B cell (primary cell): Measurements from ENCODE around the gene ITGA7. TPM values are rescaled to one million over a fixed set of nuclear protein-coding genes. Genes with fewer than 3 reads are reported as not detected.

ENCODE experiments used
- ATAC-seq: fragments of 200-7000 bp; cut with Tn5 transposase; one replicate; pipeline ENCODE4 v1.10.0; 2021; ENCODE audit warnings: low read depth, mild to moderate bottlenecking, moderate number of reproducible peaks, moderate library complexity
- CTCF ChIA-PET: fragments of 350-600 bp; sonication (Branson Sonifier 250); formaldehyde crosslinking; loops from one replicate; lab custom pipeline; 2021; ENCODE audit warnings: antibody characterized with exemption, inconsistent platforms; lab: Charles Lee
- POLR2A ChIA-PET: fragments of 350-600 bp; sonication (Branson Sonifier 250); formaldehyde crosslinking; loops from one replicate; lab custom pipeline; 2021; ENCODE audit warnings: antibody characterized with exemption; lab: Charles Lee
- DNase-seq: peaks from one replicate; pipeline ENCODE4 v3.0.0; 2013
- H2AFZ ChIP-seq: 2 replicates; pipeline ENCODE4 v1.6.1; 2012; ENCODE audit warnings: mild to moderate bottlenecking, low read depth, low read length; ENCODE audit not compliant: insufficient read depth, poor library complexity, severe bottlenecking
- H3K27ac ChIP-seq, 2 donors: 1 replicate in 1 of 2; 2 replicates in 1 of 2; pipeline ENCODE4 v1.5.1; 2012 to 2013; ENCODE audit warnings: low read length in 2 of 2, mild to moderate bottlenecking in 2 of 2, moderate library complexity in 1 of 2
- H3K27me3 ChIP-seq, 4 experiments: fragments of 200-600 bp in 1 of 4; sonication (generic) in 1 of 4; replicated peaks in 1 of 4; 1 replicate in 2 of 4; 2 replicates in 2 of 4; pipeline versions ENCODE4 v1.6.1 to v1.7.0; 2013 to 2016; ENCODE audit warnings: low read length in 3 of 4, mild to moderate bottlenecking in 2 of 4, mixed read lengths in 1 of 4, moderate library complexity in 1 of 4; ENCODE audit not compliant: insufficient read depth in 4 of 4, control insufficient read depth in 3 of 4; ENCODE audit errors: control extremely low read depth in 1 of 4
- H3K36me3 ChIP-seq, 2 experiments: replicated peaks in 1 of 2; 1 replicate in 1 of 2; 2 replicates in 1 of 2; pipeline versions ENCODE4 v1.6.1 to v1.7.1; 2013; ENCODE audit warnings: low read length in 1 of 2; ENCODE audit not compliant: insufficient read depth in 2 of 2, control insufficient read depth in 1 of 2; ENCODE audit errors: control extremely low read depth in 1 of 2, extremely low read depth in 1 of 2
- H3K4me1 ChIP-seq, 2 donors: fragments of 200-600 bp in 1 of 2; sonication (generic) in 1 of 2; 1 replicate in 1 of 2; 2 replicates in 1 of 2; pipeline versions ENCODE4 v1.5.1 to v1.6.1; 2013 to 2017; ENCODE audit warnings: low read length in 2 of 2; ENCODE audit not compliant: control insufficient read depth in 2 of 2, insufficient read depth in 2 of 2
- H3K4me2 ChIP-seq: replicated peaks from 2 replicates; pipeline ENCODE3; 2012; ENCODE audit warnings: mild to moderate bottlenecking, low read depth, low read length; ENCODE audit not compliant: poor library complexity, severe bottlenecking
- H3K4me3 ChIP-seq, 5 experiments: fragments of 200-600 bp in 1 of 5; sonication (generic) in 1 of 5; 1 replicate in 3 of 5; 2 replicates in 2 of 5; pipeline versions ENCODE4 v1.5.1 to v1.7.0; 2011 to 2016; ENCODE audit warnings: low read length in 4 of 5, mild to moderate bottlenecking in 4 of 5, low read depth in 2 of 5, control low read depth in 1 of 5, moderate library complexity in 1 of 5; ENCODE audit not compliant: insufficient read depth in 1 of 5; ENCODE audit errors: control extremely low read depth in 1 of 5, extremely low read depth in 1 of 5
- H3K79me2 ChIP-seq: fragments of 200-600 bp; sonication (generic); one replicate; pipeline ENCODE4 v1.6.0; 2016; ENCODE audit warnings: low read length; ENCODE audit not compliant: control insufficient read depth, insufficient read depth
- H3K9ac ChIP-seq: fragments of 200-600 bp; sonication (generic); 2 replicates; pipeline ENCODE4 v1.6.1; 2017; ENCODE audit warnings: mild to moderate bottlenecking, low read length, moderate library complexity
- H3K9me3 ChIP-seq, 3 donors: one replicate each; pipeline versions ENCODE4 v1.6.1 to v1.7.1; 2013; ENCODE audit warnings: low read length in 2 of 3; ENCODE audit not compliant: control insufficient read depth in 2 of 3, insufficient read depth in 1 of 3; ENCODE audit errors: control extremely low read depth in 1 of 3
- H4K20me1 ChIP-seq: 2 replicates; pipeline ENCODE4 v1.6.0; 2012; ENCODE audit warnings: mild to moderate bottlenecking, low read length; ENCODE audit not compliant: insufficient read depth, control insufficient read depth, poor library complexity, severe bottlenecking
- H3K27ac Mint-ChIP-seq: one replicate; pipeline ENCODE4 v1.8.0; 2021; ENCODE audit warnings: mixed read lengths
- H3K27me3 Mint-ChIP-seq: one replicate; pipeline ENCODE4 v1.8.0; 2021; ENCODE audit warnings: mixed read lengths
- H3K4me1 Mint-ChIP-seq: one replicate; pipeline ENCODE4 v1.8.0; 2021; ENCODE audit warnings: mixed read lengths
- H3K4me3 Mint-ChIP-seq: one replicate; pipeline ENCODE4 v1.8.0; 2021; ENCODE audit warnings: mixed read lengths
- H3K9me3 Mint-ChIP-seq: one replicate; pipeline ENCODE4 v1.8.0; 2022; ENCODE audit warnings: mixed read lengths; ENCODE audit not compliant: insufficient read depth
- EZH2 ChIP-seq: IDR thresholded peaks from 2 replicates; pipeline ENCODE4 v1.6.1; 2012; ENCODE audit warnings: borderline replicate concordance, low read depth, mild to moderate bottlenecking, moderate library complexity, low read length; ENCODE audit not compliant: insufficient read depth, poor library complexity, severe bottlenecking
- WGBS: methylation state at CpG from one replicate; pipeline ENCODE4 v1.1.5; 2013; ENCODE audit warnings: missing lambda C conversion rate; ENCODE audit not compliant: insufficient coverage; 5-methylcytosine and 5-hydroxymethylcytosine counted together
- intact Hi-C: fragments of 100-400 bp; cut with micrococcal nuclease; formaldehyde crosslinking; loops from one replicate; pipeline ENCODE4 v1.10.0; 2022
- polyA plus RNA-seq: library from polyadenylated mRNA; depleted of rRNA; stranded (reverse); fragments of >200 nt; gene quantifications from 2 replicates; pipeline ENCODE4 v1.2.3, GENCODE V29; 2012
- total RNA-seq, 2 donors: library from RNA; stranded (reverse); fragments of 120-200 nt in 1 of 2; gene quantifications; 1 replicate in 1 of 2; 2 replicates in 1 of 2; pipeline versions ENCODE4 v1.2.3 to v1.2.4, GENCODE V29; 2013 to 2022
- TF ChIP-seq, protein P1 (sequence below): fragments of 200-600 bp; IDR thresholded peaks from one replicate; pipeline ENCODE4 v1.8.0; 2022; ENCODE audit warnings: antibody characterized with exemption, mild to moderate bottlenecking

ITGA7 gene
- total and polyA plus RNA-seq, 2 donors (not counting 1 experiment from before 2014, with no cell fraction given), result 2.4 to 3.3 TPM

DNA sequence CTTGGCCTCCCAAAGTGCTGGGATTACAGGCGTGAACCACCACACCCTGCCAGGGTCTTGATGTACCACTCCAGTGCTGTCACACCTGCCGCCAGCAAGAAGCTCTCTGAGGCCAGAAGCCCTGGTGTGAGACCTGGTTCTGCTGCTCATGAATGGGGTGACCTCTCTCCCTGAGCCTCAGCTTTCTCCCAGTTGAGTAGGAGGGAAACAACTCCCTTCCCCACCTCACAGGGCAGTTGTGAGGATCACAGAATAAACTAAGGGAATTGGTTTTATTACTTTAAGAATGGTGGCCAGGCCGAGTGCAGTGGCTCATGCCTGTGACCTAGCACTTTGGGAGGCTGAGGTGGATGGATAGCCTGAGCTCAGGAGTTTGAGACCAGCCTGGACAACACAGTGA is 26.9 kb upstream of the ITGA7 start:
- Histone ChIP-seq H3K27me3 (no peaks in the 10 kb centered on the region), H3K27ac (no peak overlapping the region), H2AFZ (no peak overlapping the region), H3K9me3 (no peaks in the 10 kb centered on the region), H3K9ac (no peak overlapping the region), H3K79me2 (no peaks in the 10 kb centered on the region), H4K20me1 (no peaks in the 10 kb centered on the region), H3K4me2 (no peak overlapping the region), H3K4me1 (peaks cover 21 to 24% of the 10 kb centered on the region in 2 donors), H3K4me3 (no peak overlapping the region), H3K36me3 (no peaks in the 10 kb centered on the region)
- no peaks in the 10 kb centered on the region for H3K27me3 Mint-ChIP-seq
- WGBS, result 100% methylated on average over 2 of the region's 3 CpGs
- intact Hi-C loops, result no loop called here
- no peak for TF ChIP-seq EZH2
- TF ChIP-seq, protein P1, sequence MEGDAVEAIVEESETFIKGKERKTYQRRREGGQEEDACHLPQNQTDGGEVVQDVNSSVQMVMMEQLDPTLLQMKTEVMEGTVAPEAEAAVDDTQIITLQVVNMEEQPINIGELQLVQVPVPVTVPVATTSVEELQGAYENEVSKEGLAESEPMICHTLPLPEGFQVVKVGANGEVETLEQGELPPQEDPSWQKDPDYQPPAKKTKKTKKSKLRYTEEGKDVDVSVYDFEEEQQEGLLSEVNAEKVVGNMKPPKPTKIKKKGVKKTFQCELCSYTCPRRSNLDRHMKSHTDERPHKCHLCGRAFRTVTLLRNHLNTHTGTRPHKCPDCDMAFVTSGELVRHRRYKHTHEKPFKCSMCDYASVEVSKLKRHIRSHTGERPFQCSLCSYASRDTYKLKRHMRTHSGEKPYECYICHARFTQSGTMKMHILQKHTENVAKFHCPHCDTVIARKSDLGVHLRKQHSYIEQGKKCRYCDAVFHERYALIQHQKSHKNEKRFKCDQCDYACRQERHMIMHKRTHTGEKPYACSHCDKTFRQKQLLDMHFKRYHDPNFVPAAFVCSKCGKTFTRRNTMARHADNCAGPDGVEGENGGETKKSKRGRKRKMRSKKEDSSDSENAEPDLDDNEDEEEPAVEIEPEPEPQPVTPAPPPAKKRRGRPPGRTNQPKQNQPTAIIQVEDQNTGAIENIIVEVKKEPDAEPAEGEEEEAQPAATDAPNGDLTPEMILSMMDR, result no peak
- H3K4me1 Mint-ChIP-seq, result peaks cover 26% of the 10 kb centered on the region
- CTCF ChIA-PET, result interaction anchor here (1.2 to 8.1 kb wide), 4 partner anchors 10 to 77 kb away, joined by 3 to 147 read pairs (median 24); partner anchors contain the start of genes BLOC1S1 and RDH5
- POLR2A ChIA-PET, result interaction anchor here (0.6 to 1.4 kb wide), 2 partner anchors 10 to 1990 kb away, joined by 5 read pairs; no protein-coding TSS in a partner anchor
- H3K9me3 Mint-ChIP-seq, result no peaks in the 10 kb centered on the region
- no peak overlapping the region for H3K4me3 Mint-ChIP-seq
- no peak overlapping the region for H3K27ac Mint-ChIP-seq
- ATAC-seq (no peak), DNase-seq (no peak)

DNA sequence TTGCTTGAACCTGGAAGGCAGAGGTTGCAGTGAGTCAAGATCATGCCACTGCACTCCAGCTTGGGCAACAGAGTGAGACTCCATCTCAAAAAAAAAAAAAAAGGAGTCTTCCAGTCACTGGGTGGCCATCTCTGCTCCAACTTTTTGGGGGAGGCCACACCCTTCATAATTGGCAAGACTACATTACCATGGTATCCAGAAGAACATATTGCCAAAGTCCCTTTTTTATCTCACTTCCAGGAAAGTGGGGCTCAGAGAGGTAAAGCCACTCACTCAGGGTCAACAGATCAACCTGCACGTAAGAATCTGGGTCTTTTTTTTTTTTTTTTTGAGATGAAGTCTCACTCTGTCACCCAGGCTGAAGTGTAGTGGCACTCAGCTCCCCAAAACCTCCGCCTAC is 26.2 kb upstream of the ITGA7 start:
- no peak overlapping the region for H3K27ac ChIP-seq
- H3K9ac ChIP-seq, result no peak overlapping the region
- Mint-ChIP-seq H3K4me3 (no peak overlapping the region), H3K27ac (no peak overlapping the region), H3K4me1 (peaks cover 27% of the 10 kb centered on the region), H3K27me3 (no peaks in the 10 kb centered on the region), H3K9me3 (no peaks in the 10 kb centered on the region)
- H3K79me2 ChIP-seq, result no peaks in the 10 kb centered on the region
- no peak overlapping the region for H3K4me3 ChIP-seq
- H3K36me3 ChIP-seq, result no peaks in the 10 kb centered on the region
- no peak for DNase-seq
- H4K20me1 ChIP-seq, result no peaks in the 10 kb centered on the region
- ATAC-seq, result no peak
- WGBS, result 100% methylated on average over 2 of the region's 2 CpGs
- H3K9me3 ChIP-seq, result no peaks in the 10 kb centered on the region
- no peaks in the 10 kb centered on the region for H3K27me3 ChIP-seq
- POLR2A ChIA-PET, result interaction anchor here (0.6 kb wide), 1 partner anchor 1991 kb away, joined by 5 read pairs; no protein-coding TSS in a partner anchor
- intact Hi-C loops, result no loop called here
- no peak for TF ChIP-seq EZH2
- TF ChIP-seq, protein P1, result no peak
- peaks cover 22 to 28% of the 10 kb centered on the region in 2 donors for H3K4me1 ChIP-seq
- H2AFZ ChIP-seq, result no peak overlapping the region
- no peak overlapping the region for H3K4me2 ChIP-seq
- CTCF ChIA-PET, result interaction anchor here (6.5 to 8.1 kb wide), 2 partner anchors 13 to 77 kb away, joined by 46 to 147 read pairs; partner anchors contain the start of genes BLOC1S1 and RDH5
